Tibial nerve (tissue), 4 donors: ENCODE measurements around the gene SERPINA4. TPM values are rescaled to one million over a fixed set of nuclear protein-coding genes. Genes with fewer than 3 reads are reported as not detected.

Experiments used
- DNase-seq, 2 donors: peaks; one replicate each; pipeline ENCODE4 v3.0.0-alpha.2; 2019; ENCODE audit warnings: low spot score in 2 of 2
- H3K27ac ChIP-seq, 4 donors: fragments of 200-600 bp; sonication (generic) in 3 of 4; one replicate each; pipeline ENCODE4 v1.5.1; 2017 to 2019; ENCODE audit warnings: mild to moderate bottlenecking in 1 of 4
- H3K27me3 ChIP-seq, 2 donors: fragments of 200-600 bp; sonication (generic) in 1 of 2; one replicate each; pipeline versions ENCODE4 v1.5.1 to v1.6.0; 2017 to 2019
- H3K36me3 ChIP-seq, 3 donors: fragments of 200-600 bp; sonication (generic); one replicate each; pipeline ENCODE4 v1.5.1; 2018 to 2019
- H3K4me1 ChIP-seq, 4 donors: fragments of 200-600 bp; sonication (generic) in 3 of 4; one replicate each; pipeline ENCODE4 v1.5.1; 2017 to 2019
- H3K4me3 ChIP-seq, 4 donors: fragments of 200-600 bp; sonication (generic) in 3 of 4; one replicate each; pipeline ENCODE4 v1.5.1; 2017 to 2019; ENCODE audit warnings: mild to moderate bottlenecking in 1 of 4, moderate library complexity in 1 of 4
- H3K9me3 ChIP-seq, 4 donors: fragments of 200-600 bp; sonication (generic) in 3 of 4; one replicate each; pipeline ENCODE4 v1.5.1; 2017 to 2019
- EP300 ChIP-seq, 2 donors: sonication (generic); formaldehyde crosslinking; IDR thresholded peaks; one replicate each; pipeline ENCODE4 v1.6.1; 2017; ENCODE audit warnings: antibody characterized with exemption in 2 of 2, mild to moderate bottlenecking in 1 of 2
- POLR2A ChIP-seq, 2 donors: fragments of 450-650 bp; IDR thresholded peaks; one replicate each; pipeline ENCODE4 v1.6.1; 2017; ENCODE audit warnings: antibody characterized with exemption in 2 of 2, mild to moderate bottlenecking in 2 of 2, moderate library complexity in 2 of 2
- WGBS, 2 donors: methylation state at CpG; one replicate each; pipeline ENCODE4 v1.1.5; 2018; 5-methylcytosine and 5-hydroxymethylcytosine counted together
- total RNA-seq, 4 donors: library from RNA; depleted of rRNA; stranded (reverse); fragments of >200 nt; gene quantifications; one replicate each; pipeline ENCODE4 v1.1.0, GENCODE V29; 2016
- TF ChIP-seq, protein P1 (sequence below), 5 experiments: fragments of 200-600 bp in 3 of 5; fragments of 450-650 bp in 2 of 5; sonication (generic) in 3 of 5; IDR thresholded peaks; one replicate each; pipeline ENCODE4 v1.5.1; 2016 to 2019; ENCODE audit warnings: antibody characterized with exemption in 5 of 5, mild to moderate bottlenecking in 3 of 5, moderate library complexity in 2 of 5

The SERPINA4 gene
- total RNA-seq, 4 donors from 2014 or later, result not detected

DNA sequence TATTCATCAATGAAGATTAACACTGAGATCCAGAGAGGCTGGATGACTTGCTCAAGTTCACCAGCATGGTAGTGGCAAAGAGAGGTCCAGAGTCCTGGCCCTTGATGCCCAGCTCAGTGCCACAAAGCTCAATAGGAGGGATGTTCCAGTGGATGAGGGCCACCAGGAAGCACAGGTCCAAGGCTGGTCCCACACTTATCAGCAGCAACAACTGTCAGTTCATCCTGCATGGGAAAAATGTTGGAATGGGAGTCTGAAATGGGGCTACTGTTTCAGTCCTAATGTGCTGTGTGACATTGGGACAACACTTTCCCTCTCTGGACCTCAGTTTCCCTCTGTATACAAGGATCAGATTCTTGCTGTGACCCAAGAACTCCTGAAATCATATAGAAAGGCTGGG is 31.2 kb downstream of the SERPINA4 start:
- H3K36me3 ChIP-seq, result peaks cover 0 to 11% (median 0%) of the 10 kb centered on the region in 3 donors
- peaks cover 0 to 3% (median 0%) of the 10 kb centered on the region in 4 donors for H3K4me1 ChIP-seq
- no peak for TF ChIP-seq EP300 (IDR thresholded peaks at IDR 0.05)
- TF ChIP-seq, protein P1, sequence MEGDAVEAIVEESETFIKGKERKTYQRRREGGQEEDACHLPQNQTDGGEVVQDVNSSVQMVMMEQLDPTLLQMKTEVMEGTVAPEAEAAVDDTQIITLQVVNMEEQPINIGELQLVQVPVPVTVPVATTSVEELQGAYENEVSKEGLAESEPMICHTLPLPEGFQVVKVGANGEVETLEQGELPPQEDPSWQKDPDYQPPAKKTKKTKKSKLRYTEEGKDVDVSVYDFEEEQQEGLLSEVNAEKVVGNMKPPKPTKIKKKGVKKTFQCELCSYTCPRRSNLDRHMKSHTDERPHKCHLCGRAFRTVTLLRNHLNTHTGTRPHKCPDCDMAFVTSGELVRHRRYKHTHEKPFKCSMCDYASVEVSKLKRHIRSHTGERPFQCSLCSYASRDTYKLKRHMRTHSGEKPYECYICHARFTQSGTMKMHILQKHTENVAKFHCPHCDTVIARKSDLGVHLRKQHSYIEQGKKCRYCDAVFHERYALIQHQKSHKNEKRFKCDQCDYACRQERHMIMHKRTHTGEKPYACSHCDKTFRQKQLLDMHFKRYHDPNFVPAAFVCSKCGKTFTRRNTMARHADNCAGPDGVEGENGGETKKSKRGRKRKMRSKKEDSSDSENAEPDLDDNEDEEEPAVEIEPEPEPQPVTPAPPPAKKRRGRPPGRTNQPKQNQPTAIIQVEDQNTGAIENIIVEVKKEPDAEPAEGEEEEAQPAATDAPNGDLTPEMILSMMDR (IDR thresholded peaks at IDR 0.05), result no peak
- no peak for TF ChIP-seq POLR2A (IDR thresholded peaks at IDR 0.05)
- no peaks in the 10 kb centered on the region for H3K9me3 ChIP-seq
- H3K4me3 ChIP-seq, result no peak overlapping the region
- no peak overlapping the region for H3K27ac ChIP-seq
- no peaks in the 10 kb centered on the region for H3K27me3 ChIP-seq
- DNase-seq, result no peak

DNA sequence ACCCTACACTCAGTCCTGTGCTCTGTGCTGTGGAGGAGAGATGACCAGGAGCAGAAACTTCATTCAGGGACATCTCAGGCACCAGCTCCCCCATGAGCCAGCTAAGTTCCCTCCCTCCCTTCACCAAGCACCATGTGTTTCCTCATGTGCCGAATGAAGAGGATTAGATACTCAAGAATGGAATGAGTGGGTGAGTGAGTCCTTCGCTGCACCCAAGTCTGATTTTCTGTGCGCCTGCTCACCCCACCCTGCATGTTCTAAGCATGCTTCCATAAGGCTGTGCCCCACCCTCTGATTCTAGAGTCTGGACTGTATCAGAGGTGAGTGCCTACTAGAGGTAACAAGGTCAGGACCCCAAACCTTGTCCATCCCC is 32.1 kb downstream of the SERPINA4 start:
- TF ChIP-seq, protein P1 (IDR thresholded peaks at IDR 0.05), result no peak
- TF ChIP-seq POLR2A (IDR thresholded peaks at IDR 0.05) (no peak), EP300 (IDR thresholded peaks at IDR 0.05) (no peak)
- no peak for DNase-seq
- Histone ChIP-seq H3K9me3 (no peaks in the 10 kb centered on the region), H3K4me3 (no peak overlapping the region), H3K4me1 (peaks cover 0 to 8% (median 6%) of the 10 kb centered on the region in 4 donors), H3K27me3 (no peaks in the 10 kb centered on the region), H3K36me3 (peaks cover 0 to 11% (median 0%) of the 10 kb centered on the region in 3 donors), H3K27ac (no peak overlapping the region)
- WGBS, 2 donors, result 56 to 86% methylated on average over 3 of the region's 3 CpGs

DNA sequence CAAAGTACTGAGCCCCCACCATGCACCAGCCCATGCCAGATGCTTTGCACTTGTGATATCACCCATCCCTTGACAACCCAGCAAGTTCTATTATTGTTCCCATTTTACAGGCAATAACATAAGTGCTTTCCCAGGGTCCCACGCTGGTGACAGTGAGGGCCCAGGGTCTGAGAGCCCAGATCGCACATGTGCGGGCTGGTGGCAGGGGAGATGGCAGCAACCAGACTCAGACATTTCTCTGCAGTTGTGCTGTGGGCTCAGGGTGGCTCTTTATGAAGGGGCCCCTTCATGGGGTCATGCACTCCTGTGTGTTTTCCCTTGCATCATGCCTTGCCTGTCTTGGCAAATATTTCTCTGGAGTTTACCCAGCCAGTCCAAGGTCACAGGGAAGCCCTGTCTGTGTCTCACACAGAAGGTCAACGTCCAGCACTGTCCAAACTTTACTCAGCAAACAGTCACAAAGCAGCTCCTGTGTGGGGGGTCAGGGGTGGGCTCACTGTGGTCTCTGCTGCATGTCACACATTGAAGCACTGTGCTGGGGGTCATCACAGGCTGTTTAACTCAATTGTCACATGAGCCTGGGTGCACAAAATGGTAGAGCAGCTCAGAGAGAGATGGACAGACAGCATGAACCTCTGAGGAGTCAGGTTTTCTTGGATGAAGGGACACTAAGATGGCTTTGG is 32.6 kb downstream of the SERPINA4 start:
- Histone ChIP-seq H3K4me3 (no peak overlapping the region), H3K9me3 (no peaks in the 10 kb centered on the region), H3K36me3 (peaks cover 0 to 11% (median 0%) of the 10 kb centered on the region in 3 donors), H3K27me3 (no peaks in the 10 kb centered on the region), H3K27ac (no peak overlapping the region), H3K4me1 (peaks cover 0 to 13% (median 11%) of the 10 kb centered on the region in 4 donors)
- 64 to 73% methylated on average over 4 of the region's 4 CpGs for WGBS, 2 donors
- TF ChIP-seq POLR2A (IDR thresholded peaks at IDR 0.05) (no peak), EP300 (IDR thresholded peaks at IDR 0.05) (no peak)
- TF ChIP-seq, protein P1 (IDR thresholded peaks at IDR 0.05), result no peak
- DNase-seq, result no peak

DNA sequence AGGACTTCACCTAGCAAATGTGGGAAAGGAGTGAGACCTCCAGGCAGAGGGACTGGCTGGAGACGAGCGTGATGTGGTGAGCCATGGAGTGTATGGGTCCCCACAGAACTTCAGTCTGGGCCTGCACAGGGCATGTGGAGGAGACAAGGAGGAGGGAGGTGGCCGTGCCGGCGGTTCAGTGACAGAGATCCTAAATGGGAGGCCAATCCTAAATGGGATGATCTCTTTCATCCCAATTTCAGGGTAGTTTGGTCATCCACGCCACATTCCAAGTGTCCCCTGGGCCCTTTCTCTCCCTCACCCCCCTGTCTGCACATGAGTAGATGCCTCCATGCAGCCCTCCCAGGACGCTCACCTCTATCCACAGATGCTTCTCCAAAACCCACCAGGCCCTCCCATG is 33.2 kb downstream of the SERPINA4 start:
- 88 to 96% methylated on average over 5 to 7 of the region's 7 CpGs for WGBS, 2 donors
- H3K27me3 ChIP-seq, result no peaks in the 10 kb centered on the region
- H3K36me3 ChIP-seq, result peaks cover 0 to 11% (median 0%) of the 10 kb centered on the region in 3 donors
- peaks cover 0 to 18% (median 16%) of the 10 kb centered on the region in 4 donors for H3K4me1 ChIP-seq
- TF ChIP-seq POLR2A (IDR thresholded peaks at IDR 0.05), result no peak
- TF ChIP-seq, protein P1 (IDR thresholded peaks at IDR 0.05), result no peak
- no peak for TF ChIP-seq EP300 (IDR thresholded peaks at IDR 0.05)
- DNase-seq, result no peak
- no peaks in the 10 kb centered on the region for H3K9me3 ChIP-seq
- no peak overlapping the region for H3K4me3 ChIP-seq
- H3K27ac ChIP-seq, result no peak overlapping the region

DNA sequence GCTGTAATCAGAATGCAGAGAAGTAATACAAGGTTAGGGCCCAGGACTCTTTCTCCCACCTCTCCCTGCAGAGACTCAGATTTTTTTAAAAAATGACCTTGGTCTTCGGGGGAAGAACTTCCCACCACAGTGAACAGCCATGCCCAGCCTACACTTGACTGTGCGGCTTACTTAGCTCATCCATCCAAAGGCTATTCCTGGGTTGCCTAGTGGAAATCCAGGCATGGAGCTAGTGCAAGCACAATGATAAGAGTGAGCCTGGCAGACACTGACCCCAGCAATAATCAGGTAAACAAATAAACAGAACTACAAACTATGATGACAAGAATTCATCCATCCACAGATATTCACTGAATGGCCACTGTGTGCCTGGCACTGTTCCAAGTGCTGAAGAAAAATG is 34.7 kb downstream of the SERPINA4 start:
- WGBS, 2 donors, result 46 to 61% methylated on average over 2 of the region's 2 CpGs
- DNase-seq, result no peak
- Histone ChIP-seq H3K4me3 (no peak overlapping the region), H3K36me3 (peaks cover 0 to 3% (median 0%) of the 10 kb centered on the region in 3 donors), H3K4me1 (peaks cover 0 to 32% (median 30%) of the 10 kb centered on the region in 4 donors), H3K27me3 (no peaks in the 10 kb centered on the region), H3K9me3 (no peaks in the 10 kb centered on the region), H3K27ac (no peak overlapping the region)
- no peak for TF ChIP-seq POLR2A (IDR thresholded peaks at IDR 0.05)
- TF ChIP-seq, protein P1 (IDR thresholded peaks at IDR 0.05), result no peak
- no peak for TF ChIP-seq EP300 (IDR thresholded peaks at IDR 0.05)
